HG02852 (cell line): Measurements from ENCODE around the gene DNAH14.
"Not testable (repeated sequence)": the region's sequence is repeated elsewhere in the genome, so short reads cannot be mapped to it uniquely, and the experiment has no call there.

Experiments used
- ATAC-seq: cut with Tn5 transposase; IDR thresholded peaks from one replicate; pipeline ENCODE4 v1.9.1; 2021; ENCODE audit warnings: mild to moderate bottlenecking, moderate library complexity; ENCODE audit not compliant: unreplicated experiment

The DNAH14 gene

DNA sequence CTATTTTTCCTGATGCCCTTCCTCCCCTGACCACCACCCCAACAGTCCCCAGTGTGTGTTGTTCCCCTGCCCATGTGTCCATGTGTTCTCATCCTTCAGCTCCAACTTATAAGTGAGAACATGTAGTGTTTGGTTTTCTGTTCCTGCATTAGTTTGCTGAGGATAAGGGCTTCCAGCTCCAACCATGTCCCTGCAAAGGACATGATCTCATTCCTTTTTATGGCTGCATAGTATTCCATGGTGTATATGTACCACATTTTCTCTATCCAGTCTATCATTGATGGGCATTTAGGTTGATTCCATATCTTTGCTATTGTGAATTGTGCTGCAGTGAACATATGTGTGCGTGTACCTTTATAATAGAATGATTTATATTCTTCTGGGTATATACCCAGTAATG, 303.5 kb downstream of the DNAH14 start:
- not testable (repeated sequence) for ATAC-seq

DNA sequence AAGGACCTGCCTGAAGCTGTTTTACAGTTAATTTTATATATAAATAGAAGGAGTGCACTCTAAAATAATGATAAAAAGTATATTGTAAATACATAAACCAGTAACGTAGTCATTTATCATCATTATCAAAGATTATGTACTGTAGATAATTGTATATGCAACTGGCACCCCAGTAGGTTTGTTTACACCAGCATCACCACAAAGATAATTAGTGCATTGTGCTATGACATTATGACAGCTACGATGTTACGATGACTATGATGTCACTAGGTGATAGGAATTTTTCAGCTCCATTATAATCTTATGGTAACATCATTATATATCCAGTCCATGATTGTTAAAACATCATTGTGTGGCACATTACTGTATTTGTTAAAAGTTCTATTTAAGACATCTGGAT, 313.1 kb downstream of the DNAH14 start:
- ATAC-seq: no peak

DNA sequence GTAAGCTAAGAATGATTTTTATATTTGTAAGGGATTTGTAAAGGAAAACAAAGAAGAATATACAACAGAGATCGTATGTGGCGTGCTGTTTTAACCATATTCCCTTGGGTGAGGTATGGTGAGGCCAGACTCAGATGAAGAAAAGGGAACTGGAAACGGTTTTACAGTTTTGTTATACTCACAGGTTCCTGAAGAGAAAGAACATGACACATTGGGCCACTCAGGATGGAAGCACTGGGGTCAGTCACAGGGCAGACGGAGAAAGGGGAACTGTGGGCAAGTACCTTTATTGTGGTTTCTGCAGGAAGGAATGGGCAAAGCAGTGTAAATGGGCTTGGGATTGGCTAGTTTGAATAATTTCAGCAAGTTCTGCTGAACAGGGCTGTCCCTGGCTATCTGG, 321.0 kb downstream of the DNAH14 start:
- peak; percentile 87 for ATAC-seq

DNA sequence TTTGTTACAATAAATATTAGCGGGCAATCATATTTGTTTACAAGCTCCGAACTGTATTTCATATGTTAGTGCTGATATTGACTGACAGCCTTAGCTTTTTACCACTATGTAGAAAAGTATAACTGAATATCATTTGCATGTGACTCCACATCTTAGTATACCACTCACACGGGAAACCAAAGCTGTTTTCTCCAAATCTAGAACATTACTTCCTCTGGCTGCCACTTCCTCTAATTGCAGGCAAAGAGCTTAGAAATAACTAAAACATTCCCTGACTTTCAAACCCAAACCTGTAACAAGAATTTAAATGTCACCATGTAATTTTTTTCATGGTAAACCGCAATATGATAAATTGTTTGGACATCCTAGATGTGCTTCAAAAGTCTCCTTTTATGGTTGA, 323.7 kb downstream of the DNAH14 start:
- no peak for ATAC-seq

DNA sequence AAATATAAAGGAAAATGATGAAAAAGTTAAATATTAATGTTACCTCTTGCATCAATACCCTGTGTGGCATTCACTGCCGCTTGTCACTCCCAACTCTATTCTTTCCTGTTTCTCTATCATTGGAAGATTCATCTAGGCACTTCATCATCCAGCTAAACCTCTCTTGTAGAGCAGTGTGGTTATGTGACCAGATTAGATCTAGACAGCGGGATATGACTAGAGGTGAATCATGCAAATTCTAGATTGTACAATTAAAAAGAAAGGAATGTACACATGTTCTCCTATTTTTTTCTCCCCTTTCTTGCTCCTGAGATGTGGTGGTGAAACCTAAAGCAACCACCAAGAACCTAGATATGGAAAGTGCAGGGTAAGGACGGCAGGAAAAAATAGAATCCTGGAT, 324.3 kb downstream of the DNAH14 start:
- ATAC-seq: no peak

DNA sequence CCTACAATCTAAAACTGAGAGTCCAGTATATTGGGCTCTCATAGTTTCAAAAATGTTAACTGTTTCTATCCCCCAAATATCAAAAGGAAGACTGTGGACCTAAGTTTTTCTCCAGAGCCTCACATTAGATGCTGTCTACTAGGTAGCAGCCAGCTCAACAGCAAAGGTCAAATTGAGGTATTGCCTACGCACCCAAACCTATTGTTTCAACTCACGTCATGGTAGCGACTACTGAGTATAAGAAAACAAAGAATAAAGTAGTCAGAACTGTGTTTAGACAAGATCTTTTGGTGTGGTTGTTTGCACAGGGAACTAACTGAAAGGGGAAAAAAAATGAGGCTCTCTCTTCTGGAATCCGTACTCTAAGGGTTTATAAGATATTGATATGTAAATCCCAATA, 325.2 kb downstream of the DNAH14 start:
- no peak for ATAC-seq

DNA sequence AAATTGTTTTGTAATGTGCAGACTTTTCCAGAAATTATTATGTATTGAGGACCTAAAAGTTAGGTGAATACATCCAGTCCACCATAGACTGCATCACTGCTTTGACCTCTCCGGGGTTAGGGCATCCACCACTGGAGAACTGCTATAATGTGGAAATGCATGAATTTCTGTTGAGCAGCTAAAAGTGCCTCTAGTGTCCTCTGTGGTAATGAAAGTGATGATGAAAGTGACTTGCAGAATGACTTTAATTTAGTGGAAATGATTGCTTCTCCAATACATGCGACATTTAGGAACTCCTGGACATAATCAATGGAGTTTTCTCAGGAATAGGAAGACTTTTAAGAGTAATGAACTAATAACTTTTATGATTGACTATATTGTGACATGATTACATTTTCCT, 327.6 kb downstream of the DNAH14 start:
- ATAC-seq: no peak

DNA sequence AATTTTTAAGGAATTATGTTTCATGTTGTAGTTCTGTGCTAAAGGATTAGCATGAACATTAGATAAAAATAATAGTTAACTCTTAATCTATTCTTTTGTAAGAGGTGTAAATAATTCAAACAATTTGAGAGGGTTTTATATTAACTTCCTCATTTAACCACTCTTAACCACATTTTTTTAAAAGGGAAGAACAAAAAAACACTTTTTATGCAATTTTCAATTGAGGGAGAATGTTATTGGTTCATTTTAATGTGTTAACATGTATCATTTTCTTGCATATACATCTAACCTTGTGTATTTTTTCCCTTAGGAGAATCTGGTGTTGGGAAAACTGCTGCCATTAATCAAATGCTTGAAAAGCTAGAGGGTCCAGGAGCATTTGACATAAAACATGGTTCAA, 329.3 kb downstream of the DNAH14 start:
- ATAC-seq: no peak

DNA sequence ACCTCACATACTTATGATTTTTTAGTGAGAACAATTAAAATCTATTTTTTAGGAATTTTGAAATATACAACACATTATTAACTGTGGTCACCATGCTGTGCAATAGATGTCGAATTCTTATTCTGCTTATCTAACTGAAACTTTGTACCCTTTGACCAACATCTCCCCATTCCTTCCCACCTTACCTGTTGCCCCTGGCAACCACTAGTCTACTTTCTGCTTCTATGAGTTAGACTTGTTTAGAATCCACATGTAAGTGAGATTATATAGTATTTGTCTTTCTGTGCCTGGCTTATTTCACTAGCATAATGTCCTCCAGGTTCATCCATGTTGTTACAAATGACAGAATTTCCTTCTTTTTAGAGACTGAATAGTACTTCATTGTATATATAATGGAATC, 330.1 kb downstream of the DNAH14 start:
- no peak for ATAC-seq

DNA sequence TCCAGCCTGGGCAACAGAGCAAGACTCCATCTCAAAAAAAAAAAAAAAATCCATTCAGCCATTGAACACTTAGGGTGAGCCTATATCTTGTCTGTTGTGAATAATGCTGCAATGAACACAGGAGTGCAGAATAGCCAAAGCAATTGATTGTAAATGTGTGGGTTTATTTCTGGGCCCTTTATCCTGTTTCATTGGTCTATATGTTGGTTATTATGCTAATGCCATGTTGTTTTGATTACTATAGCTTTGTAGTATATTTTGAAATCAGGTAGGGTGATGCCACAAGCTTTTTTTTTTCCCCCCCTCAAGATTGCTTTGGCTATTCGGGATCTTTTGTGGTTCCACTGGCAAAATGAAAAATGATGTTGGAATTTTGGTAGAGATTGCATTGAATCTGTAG, 330.8 kb downstream of the DNAH14 start:
- no peak for ATAC-seq

DNA sequence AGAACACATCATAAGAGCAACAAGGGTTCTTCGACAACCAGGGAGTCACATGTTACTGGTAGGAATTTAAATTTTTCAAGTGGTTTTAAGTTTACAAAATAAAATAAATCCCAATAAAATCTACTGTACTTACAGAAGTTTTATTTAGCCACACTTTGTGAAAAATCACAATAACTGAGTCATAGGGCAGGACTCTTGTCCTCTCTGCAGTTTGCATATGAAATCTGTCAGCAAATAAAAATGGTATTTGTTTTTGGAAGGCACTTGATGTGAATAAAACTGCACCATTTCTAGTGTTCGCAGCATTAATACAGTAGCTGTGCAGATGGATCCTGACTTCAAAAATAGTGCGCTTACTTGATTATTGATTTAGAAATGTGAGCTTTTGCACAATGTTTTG, 348.0 kb downstream of the DNAH14 start:
- ATAC-seq: no peak

DNA sequence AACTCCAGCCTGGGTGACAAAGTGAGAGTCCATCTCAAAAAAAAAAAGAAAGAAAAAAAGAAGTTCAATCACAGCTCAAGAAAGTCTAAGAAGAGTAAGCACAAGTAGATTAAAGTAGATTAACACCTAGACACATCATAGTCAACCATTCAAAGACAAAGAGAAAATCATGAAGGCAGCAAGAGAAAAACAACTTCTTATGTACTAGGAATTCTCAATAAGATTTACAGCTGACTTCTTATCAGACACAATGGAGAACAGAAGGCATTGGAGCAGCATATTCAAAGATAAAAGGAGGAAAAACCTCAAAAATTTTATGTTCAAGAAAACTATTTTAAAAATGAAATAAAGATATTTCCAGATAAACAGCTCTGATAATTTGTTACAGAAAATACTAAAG, 351.1 kb downstream of the DNAH14 start:
- no peak for ATAC-seq

DNA sequence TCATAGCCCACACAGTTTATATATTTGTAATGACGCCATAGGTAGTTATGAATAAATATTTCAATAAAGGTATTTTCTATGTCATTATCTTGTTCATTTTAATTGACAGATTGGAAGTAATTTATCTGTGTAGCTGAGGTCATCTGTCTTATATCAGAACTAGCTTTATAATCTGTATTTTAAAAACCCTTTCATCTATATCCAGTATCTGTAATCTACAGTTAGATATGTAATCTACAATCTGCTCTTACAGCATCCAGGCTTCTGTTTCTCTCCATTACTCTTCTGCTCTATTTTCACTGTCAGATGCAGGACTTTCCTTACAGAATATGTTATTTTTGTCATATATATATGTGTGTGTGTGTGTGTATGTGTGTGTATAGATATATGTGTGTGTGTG, 360.8 kb downstream of the DNAH14 start:
- no peak for ATAC-seq

DNA sequence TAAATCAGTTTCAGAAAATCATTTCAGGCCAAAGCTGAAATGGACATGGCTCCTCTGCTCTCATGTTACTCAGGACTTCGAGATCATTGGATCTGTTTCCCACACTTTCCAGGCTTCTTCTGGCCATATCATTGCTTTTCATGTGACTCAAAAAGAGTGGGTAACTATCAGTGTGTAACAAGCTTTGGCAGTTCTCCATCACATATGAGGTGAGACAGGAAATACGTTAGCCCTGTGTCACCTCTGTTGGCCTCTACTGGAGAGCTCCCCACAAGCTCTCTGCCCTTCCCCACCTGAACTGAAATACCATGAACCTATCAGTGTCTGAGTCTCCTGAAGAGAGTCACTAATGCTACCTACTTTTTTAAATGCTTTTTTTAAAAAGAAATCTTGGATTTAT, 370.1 kb downstream of the DNAH14 start:
- no peak for ATAC-seq

DNA sequence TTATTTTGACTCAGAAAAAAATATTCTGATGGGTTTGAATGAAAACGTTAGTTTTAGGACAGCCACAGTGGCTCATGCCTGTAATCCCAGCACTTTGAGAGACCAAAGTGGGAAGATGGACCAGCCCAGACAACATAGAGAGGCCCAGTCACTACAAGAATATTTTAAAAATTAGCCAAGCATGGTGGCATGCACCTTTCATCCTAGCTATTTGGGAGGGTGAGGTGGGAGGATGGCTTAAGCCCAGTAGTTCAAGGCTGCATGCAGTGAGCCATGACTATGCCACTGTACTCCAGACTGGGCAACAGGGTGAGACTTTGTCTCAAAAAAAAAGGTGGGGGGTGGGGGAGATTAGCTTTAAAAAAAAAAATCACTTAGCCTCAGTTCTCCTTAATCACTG, 370.9 kb downstream of the DNAH14 start:
- ATAC-seq: no peak

DNA sequence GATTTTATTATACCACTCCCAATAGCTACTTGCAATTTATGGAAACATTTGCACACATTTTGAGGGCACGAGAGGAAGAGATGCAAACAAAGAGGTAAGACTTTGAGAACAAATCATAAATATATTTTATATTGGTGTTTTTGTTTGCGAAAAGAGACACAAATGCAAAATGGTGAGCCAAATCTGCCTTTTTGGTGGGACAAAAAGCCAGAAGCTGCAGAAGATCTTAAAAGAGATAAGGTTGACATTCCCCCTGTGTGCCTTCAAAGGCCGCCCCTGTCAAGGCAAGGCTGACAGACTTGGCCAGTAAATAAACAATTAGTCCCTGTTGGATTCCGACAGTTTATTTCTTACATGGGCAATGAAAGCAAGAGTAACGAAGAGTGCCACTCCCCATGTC, 375.5 kb downstream of the DNAH14 start:
- no peak for ATAC-seq

DNA sequence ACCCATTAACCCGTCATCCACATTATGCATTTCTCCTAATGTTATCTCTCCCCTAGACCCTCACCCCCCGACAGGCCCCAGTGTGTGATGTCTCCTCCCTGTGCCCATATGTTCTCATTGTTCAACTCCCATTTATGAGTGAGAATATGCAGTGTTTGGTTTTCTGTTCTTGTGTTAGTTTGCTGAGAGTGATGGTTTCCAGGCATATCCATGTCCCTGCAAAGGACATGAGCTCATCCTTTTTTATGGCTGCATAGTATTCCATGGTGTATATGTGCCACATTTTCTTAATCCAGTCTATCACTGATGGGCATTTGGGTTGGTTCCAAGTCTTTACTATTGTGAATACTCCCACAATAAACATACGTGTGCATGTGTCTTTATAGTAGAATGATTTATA, 381.1 kb downstream of the DNAH14 start:
- not testable (repeated sequence) for ATAC-seq

DNA sequence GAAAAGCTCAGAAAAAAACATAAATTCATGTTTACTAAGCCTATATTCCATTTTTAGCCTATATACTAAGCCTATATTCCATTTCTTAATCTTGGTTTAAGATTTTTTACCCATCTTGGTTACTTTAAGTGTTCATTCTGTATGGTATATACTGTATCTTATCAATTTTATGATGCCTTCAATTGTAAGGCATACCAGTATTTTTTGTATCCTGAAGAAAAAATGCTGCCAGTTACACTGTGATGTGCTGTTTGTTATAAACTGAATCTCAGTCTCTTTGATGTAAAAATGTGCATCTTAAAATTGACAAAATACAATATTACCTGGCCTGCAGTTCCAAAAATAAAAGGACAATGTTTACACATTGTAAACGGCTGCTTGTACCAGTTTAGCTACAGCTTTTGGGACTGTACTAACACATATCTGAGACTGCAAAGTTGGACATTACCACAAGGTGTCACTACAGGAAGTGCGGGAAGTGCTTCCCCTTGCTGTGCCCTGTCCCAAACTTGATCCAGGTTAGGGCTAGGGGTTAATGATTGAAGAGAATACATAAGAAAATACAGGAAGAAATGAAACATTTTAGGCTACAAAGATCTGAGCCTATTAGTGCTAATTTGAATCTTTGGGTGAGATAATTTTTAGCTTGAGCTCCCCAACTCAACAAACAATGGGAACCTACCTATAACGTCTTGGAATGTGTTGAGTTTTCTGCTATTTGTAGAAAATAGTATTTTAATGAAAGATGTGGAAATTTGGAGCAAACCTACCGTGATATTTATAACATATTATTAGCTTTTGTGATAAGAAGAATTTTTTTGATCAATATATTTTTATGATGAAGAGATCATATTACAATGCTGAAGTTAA, 389.5 kb downstream of the DNAH14 start:
- ATAC-seq: peak; percentile 90

DNA sequence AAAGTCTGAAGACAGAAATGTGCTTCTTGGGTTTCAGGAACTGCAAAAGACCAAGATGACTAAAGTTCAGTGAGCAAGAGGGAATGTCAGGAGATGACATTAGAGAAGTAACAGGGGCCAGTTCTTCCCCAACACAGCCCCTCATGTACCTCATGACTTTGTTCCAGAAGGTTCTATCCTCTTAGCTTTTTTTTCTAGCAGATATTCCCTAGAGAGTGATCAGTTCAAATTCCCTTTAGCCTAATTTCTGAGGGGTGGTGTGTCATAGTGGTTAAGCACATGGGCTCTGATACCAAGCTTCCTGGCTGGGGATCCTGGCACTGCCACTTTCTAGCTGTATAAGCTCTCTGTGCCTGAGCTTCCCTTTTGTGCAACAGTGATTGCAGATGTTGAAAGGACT, 390.4 kb downstream of the DNAH14 start:
- ATAC-seq: no peak

DNA sequence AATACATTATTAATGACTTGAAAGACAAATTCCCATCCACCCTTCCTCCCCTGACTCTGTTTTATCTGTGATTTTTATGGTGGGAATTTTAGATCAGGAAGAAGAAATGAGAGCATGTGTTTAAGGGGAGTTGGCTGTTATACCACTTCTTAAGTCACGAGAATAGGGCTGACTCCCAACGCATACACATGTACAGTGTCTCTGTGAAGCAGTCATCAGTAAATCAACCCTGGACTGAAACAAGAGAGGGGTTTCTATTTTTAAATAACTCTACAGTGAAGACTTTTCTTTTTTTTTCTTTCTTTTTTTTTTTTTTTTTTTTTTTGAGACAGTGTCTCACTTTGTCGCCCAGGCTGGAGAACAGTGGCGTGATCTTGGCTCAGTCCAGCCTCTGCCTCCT, 392.3 kb downstream of the DNAH14 start:
- no peak for ATAC-seq

DNA sequence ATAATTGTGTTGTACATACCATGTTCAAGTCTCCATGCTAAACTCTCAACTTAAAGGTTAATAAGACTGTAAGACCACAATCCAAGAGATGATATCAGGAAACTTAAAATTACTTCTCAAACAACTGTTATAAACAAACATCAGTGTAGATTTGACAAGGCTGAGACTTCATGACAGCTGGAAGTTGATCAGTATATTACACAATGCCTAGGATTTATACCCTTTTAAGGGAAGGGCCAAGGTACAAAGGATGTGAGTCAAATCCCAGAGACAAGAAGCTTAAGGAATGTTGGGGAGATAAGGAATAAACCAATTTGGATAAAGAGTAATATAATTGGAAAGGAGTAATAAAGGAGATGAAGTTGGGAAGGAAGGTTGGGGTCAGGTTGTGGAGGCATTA, 399.6 kb downstream of the DNAH14 start:
- ATAC-seq: no peak

DNA sequence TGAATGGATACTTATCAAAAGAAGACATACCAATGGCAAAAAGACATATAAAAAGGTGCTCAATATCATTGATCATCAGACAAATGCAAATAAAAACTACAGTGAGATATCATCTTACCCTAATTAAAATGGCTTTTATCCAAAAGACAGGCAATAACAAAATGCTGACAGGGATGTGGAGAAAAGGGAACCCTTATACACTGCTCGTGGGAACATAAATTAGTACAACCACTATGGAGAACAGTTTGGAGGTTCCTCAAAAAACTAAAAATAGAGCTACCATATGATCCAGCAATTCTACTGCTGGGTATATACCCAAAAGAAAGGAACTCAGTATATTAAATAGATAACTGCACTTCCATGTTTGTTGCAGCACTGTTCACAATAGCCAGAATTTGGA, 400.5 kb downstream of the DNAH14 start:
- not testable (repeated sequence) for ATAC-seq

DNA sequence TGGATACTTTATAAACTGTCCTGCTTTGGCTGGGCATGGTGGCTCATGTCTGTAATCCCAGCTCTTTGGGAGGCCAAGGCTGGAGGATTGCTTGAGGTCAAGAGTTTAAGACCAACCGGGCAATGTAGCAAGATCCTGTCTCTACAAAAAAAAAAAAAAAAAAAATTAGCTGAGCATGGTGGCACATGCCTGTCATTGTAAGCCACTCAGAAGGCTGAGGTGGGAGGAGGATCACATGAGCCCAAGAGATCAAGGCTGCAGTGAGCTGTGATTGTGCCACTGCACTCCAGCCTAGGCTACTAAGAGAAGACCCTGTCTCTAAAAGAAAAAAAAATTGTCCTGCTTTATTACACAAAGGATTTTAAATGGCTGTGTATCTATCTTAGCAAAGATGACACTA, 403.2 kb downstream of the DNAH14 start:
- ATAC-seq: no peak
